GM19467 (cell line): Measurements from ENCODE around the gene COPS8.

Experiments used
- ATAC-seq: cut with Tn5 transposase; IDR thresholded peaks from one replicate; pipeline ENCODE4 v1.9.1; 2021; ENCODE audit warnings: mild to moderate bottlenecking, moderate library complexity; ENCODE audit not compliant: unreplicated experiment

Gene COPS8

GRCh38 chr2:237064203-237065070 is 21.3 kb upstream of the COPS8 start:
- no peak for ATAC-seq

- no peak for ATAC-seq
Observed at GRCh38 chr2:237065071-237065377, 20.7 kb upstream of the COPS8 start.

GRCh38 chr2:237066396-237066795 is 19.3 kb upstream of the COPS8 start:
- ATAC-seq, result no peak

DNA sequence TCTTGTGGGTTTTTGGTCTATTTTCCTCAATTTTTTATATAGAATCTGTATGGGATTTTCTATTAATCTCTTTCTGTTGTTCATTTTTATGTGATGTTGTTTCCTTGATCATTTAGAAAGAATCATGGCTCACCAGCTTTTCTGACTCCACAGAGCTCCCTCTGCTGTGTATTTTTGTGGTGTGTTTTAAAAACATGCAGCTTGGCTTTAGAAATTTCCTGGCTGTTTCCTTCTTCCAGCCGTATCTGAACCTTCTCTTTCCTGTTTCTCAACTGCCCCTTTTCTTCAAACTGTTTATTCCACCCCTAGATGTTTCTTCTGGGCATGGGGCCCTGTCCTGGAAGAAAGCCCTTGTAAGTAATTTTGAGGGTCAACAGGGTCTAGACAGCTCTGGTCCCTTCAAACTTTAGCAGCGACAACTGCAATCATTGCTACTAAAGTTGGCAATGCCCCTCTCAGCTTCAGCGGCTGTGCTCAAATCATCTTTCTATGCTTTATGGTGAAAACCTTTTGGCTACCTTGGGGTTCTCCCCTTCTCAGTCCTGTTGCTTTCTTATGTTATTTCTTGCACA is 17.6 kb upstream of the COPS8 start:
- no peak for ATAC-seq

DNA sequence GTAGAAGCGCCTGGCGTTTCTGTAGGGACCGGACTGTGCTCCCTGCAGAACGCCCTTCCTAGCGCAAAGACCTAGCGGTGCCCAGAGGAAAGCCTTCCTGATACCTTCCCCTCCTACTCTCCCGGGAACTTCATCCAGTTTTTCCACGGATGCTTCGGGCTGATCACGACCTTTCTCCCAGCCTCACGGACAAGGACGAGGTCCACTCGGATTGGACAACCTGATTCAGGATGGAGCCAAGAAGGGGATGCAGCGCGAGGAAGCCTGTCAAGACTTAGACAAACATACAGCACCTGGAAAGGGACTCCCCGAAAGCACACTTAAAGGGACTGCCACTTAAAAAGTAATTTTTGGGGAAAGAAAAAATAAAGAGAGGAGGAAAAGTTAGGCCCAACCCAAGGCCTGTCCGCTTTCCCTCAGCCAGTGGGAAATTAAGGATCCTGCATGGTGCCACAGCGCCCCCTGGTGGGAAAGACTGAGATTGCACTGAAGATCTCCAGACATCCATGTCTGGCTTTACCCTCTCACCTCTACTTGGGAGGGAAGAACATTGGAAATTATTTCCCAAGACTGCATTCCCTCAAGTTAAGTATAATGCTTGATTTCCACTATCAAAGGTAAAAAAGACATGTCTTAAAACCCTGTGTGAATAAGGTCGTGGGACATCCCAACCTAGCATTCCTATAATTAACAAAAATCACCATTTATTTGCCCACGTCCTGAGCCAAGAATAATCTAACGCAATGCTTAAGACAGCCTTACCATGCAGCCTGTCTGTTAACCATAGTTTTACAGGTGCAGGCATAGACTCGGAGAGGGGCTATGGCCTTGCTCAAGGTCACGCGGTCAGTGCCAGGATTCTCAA is 13.4 kb upstream of the COPS8 start:
- ATAC-seq, result no peak

DNA sequence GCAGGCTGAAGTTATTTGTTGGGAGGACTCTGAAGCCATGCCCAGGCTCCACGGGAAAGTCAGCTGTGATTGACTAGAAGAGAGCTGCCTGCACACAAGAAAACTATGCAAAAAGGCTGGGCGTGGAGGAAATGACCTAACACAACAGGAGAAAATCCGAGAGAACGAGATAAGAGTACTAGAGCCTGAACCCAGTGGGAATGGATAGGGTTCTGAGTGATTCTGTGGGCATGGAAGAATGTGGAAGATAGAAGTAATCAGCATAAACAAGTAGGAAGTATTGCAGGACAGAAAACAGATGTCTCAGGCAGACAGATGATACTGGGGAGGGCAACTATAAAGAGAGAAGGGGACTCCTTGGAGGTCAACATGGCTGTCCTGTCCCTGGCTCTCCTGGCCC is 12.1 kb upstream of the COPS8 start:
- ATAC-seq, result no peak

- ATAC-seq, result no peak
Observed at GRCh38 chr2:237074211-237074993, 11.3 kb upstream of the COPS8 start.

GRCh38 chr2:237075749-237076599 is 9.7 kb upstream of the COPS8 start:
- ATAC-seq, result no peak

GRCh38 chr2:237081596-237081995 is 4.1 kb upstream of the COPS8 start:
- no peak for ATAC-seq

DNA sequence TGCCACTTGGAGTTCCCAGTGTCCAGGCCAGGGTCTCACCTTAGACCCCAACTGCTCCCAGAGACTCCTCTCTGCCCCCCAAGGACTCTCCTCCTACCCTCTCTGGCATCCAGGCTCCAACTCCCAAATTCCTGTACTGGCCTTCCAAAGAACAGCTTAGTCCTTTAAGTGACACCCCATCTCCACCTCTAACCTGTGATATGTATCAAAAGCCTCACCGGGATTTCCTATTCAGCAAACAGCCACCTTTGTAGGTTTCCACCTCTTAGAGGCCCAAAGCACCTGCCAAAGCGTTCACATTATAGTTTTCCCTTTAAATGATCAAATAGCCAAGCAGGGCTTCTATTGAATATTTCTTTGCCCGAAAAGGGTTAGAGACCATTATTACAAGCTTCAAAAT is 2.7 kb upstream of the COPS8 start:
- ATAC-seq, result no peak

DNA sequence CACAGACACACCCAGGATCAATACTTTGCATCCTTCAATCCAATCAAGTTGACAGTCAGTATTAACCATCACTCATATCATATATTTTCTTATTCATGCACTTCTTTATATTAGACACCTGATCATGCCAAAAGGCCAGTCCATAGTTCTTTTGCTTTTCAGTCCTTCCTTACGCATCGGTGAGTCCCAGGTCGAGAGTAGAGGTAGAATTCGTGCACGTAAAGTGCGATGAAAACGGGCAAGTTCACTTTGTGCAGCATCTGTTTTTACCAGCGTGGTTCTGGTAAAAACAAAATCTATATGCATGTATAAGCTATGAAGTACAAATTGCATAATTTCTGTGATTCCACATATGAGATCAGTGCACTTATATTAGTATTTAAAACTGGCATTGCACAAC is 1.2 kb upstream of the COPS8 start:
- ATAC-seq, result no peak

- no peak for ATAC-seq
Observed at GRCh38 chr2:237090906-237091305, 5.2 kb downstream of the COPS8 start.

- ATAC-seq, result no peak
Observed at GRCh38 chr2:237091779-237092436, 6.2 kb downstream of the COPS8 start.

GRCh38 chr2:237092506-237092905 is 6.8 kb downstream of the COPS8 start:
- ATAC-seq, result no peak

DNA sequence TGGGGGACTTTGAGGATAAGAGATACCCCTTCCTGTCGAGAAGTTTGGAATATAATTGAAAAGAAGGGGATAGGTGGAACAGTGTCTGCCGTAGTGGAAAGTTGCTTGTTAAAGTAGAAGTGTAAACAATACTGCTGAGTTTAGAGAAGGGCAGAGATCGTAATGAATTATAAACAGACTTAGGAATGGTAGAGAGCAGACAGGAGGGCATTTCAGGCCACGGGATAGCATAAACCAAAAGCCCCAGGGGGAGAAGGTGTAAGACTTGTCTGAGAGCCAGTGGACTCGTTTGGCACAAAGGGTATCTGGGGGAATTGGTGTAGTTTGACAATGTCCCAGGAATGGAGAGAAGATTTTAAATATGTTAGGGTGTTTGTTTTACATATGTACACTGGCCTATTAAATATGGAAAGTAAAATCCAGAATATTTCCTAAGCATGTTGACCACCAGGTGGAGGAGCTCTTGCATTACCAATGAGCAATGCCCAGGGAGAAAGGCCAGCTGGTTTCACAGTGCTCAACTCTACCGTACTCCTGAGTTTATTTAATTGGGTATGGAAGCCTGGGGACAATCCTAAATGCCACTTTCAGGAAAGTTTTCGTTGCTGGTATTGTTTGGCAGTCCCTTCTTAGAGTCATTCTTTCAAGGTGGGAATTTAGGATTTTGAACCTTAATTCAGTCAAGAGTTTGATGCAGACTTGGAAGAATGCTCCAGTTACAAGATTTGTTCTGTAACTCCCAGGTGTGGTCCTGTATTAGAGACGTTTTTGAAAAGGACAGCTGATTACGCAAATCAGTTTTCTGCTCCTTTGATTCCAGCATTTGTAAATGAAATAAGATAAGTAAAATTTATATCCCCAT is 7.5 kb downstream of the COPS8 start:
- ATAC-seq, result no peak

- no peak for ATAC-seq
Observed at GRCh38 chr2:237096201-237096600, 10.5 kb downstream of the COPS8 start.

DNA sequence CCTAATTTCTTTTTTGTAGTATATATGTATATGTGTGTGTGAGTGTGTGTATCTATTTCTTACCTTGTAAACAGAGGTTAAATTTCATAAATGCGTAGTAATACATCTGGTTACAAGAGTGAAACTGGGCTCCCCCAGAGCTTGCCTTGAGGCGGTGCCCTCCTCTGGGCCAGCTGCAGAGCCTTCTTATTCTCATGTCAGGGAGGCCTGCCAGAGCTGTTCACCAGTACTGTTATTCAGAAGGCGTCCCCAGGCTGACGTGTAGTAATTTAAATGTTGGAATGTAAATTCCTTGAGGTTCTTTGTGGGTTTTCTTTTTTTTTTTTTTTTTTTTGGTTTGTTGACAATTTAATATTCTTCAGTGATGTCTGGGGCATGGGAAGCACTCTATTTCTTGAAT is 11.2 kb downstream of the COPS8 start:
- ATAC-seq, result no peak

DNA sequence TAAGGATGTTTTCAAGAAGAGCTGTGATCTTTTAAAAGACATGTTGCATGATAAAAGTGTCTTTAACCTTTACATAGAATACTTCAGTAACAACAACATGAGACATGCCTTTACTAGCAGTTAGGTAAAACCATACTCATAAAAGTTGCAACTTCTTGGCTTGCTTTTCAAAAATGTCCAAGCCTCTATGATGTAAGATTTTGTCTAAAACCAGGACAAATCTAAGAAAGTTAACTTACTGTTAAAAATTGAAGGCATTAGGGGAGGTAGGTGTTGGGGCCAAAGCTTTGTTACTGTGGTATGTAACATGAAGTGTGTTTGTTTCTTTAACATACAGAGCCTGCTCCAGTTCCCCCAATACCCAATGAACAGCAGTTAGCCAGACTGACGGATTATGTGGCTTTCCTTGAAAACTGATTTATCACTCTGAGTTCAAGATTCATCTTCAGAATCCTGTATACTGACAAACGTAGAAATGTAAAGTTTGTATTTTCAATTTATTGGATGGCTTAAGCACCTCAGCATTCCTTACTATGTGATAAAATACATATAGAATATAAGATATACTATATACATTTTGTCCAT is 11.7 kb downstream of the COPS8 start:
- no peak for ATAC-seq
